ENCODE data around the gene SNORC.

The SNORC gene

DNA sequence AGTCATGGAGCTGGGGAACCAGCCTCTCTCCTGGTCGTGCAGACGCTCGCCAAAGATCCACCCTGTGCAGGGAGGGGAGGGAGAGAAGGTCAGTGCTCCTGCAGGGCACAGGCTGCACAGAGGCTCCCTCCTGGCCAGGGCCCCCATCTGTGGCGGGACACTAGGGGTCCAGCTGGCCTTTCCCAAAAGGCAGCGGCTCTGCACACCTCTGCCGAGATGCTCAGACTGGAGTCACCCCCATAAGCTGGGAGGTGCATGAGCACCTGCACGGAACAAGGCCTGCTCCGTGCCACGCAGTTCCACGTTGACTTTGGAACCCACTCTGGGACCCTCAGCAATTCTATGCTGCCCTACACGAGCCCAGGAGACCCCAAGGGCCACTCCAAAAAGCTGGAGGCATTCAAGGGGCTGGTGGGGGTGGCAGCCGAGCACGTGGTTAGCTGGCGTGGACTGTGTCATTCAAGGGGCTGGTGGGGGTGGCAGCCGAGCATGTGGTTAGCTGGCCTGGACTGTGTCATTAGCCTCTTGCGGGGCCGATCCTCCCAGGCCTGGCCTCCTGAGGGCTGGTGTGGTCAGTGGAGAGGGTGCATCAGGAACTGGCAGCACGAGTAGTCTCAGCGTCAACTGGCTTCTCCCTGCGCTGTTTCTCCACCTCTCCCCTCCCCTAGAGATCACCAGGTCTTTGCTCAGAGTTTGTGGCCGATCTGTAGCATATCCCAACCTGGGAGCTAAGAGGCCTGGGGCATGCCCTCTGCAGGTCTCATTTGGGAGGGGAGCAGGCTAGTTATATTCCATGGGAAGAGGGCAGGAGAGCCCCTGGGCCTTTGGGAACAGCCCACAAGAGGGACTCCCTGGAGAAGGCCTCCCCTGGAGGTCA lies 9.8 kb downstream of the SNORC start:
- no peak overlapping the region for H3K4me3 ChIP-seq (ENCODE audit: control insufficient read depth, low read depth, low read length)
- TF ChIP-seq, protein P1, sequence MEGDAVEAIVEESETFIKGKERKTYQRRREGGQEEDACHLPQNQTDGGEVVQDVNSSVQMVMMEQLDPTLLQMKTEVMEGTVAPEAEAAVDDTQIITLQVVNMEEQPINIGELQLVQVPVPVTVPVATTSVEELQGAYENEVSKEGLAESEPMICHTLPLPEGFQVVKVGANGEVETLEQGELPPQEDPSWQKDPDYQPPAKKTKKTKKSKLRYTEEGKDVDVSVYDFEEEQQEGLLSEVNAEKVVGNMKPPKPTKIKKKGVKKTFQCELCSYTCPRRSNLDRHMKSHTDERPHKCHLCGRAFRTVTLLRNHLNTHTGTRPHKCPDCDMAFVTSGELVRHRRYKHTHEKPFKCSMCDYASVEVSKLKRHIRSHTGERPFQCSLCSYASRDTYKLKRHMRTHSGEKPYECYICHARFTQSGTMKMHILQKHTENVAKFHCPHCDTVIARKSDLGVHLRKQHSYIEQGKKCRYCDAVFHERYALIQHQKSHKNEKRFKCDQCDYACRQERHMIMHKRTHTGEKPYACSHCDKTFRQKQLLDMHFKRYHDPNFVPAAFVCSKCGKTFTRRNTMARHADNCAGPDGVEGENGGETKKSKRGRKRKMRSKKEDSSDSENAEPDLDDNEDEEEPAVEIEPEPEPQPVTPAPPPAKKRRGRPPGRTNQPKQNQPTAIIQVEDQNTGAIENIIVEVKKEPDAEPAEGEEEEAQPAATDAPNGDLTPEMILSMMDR (conservative IDR thresholded peaks at IDR 0.05; ENCODE audit: control insufficient read depth, insufficient read depth, low read depth, low read length) = no peak
- no peak for DNase-seq (ENCODE audit: low read depth)

GRCh38 chr2:232880764-232881351 lies 10.8 kb downstream of the SNORC start:
- no peak for DNase-seq (ENCODE audit: low read depth)
- no peak overlapping the region for H3K4me3 ChIP-seq (ENCODE audit: control insufficient read depth, low read depth, low read length)
- TF ChIP-seq, protein P1 (conservative IDR thresholded peaks at IDR 0.05; ENCODE audit: control insufficient read depth, insufficient read depth, low read depth, low read length) = no peak

- TF ChIP-seq, protein P1 (conservative IDR thresholded peaks at IDR 0.05; ENCODE audit: control insufficient read depth, insufficient read depth, low read depth, low read length) = no peak
- H3K4me3 ChIP-seq (ENCODE audit: control insufficient read depth, low read depth, low read length) = no peak overlapping the region
- DNase-seq (ENCODE audit: low read depth) = no peak
Observed at GRCh38 chr2:232882085-232882484, 12.0 kb downstream of the SNORC start.

DNA sequence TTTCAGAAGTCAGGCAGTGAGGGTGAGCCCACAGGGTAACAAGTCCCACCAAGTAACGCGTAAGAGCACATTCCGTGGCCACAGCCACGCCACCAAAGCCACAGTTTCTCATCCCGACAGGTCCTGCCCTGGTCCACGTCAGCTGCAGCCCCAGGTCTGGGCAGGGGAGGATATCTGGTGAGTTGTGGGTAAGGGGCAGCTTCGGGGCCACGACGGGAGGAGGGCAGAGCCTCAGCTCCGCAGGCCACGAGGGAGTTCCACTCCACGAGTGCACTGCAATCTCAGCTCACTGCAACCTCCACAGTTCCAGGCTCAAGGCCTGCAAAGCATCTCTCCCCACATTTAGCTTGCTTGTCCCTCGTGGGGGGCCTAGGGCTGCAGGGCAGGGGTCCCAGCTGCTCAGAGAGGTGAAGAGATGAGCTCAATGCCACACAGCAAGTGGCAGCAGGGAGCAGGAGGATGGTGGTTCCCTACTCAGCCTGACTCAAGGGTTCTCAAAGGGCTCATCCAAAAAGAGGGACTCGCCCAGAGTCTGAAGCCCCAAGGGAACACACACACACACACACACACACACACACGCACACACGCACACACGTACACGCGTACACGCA lies 12.5 kb downstream of the SNORC start:
- no peak overlapping the region for H3K4me3 ChIP-seq (ENCODE audit: control insufficient read depth, low read depth, low read length)
- DNase-seq (ENCODE audit: low read depth) = no peak
- TF ChIP-seq, protein P1 (conservative IDR thresholded peaks at IDR 0.05; ENCODE audit: control insufficient read depth, insufficient read depth, low read depth, low read length) = no peak

DNA sequence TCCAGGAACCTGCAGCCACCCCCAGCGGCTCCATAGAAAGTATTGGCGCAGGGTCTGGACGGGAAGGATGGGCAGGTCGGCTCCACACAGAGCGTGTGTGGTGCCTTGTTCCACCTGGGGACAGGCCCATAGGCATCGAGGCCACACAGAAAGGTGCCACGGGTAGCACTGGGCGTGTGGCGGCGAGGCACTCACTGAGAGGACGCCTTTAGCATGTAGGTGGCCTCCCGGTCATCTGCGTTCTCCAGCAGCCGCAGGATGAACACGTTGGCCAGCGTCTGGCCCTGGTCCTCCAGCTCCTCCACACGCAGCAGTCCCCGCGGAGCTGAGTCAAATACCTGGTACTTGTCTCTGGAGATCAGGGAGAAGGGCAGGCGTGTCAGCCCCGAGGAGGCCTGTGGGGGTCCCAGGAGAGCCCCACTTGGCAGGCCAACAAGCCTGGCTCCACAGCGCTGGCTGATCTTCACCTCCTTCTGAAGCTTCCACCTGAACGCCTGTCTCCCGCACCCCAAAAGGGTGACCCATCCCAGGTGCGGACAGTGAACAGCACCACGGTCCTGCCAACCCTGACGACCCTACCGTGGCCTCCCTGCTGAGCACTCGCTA lies 13.2 kb downstream of the SNORC start:
- H3K4me3 ChIP-seq (ENCODE audit: control insufficient read depth, low read depth, low read length) = no peak overlapping the region
- TF ChIP-seq, protein P1 (conservative IDR thresholded peaks at IDR 0.05; ENCODE audit: control insufficient read depth, insufficient read depth, low read depth, low read length) = no peak
- no peak for DNase-seq (ENCODE audit: low read depth)

- H3K4me3 ChIP-seq (ENCODE audit: control insufficient read depth, low read depth, low read length) = no peak overlapping the region
- TF ChIP-seq, protein P1 (conservative IDR thresholded peaks at IDR 0.05; ENCODE audit: control insufficient read depth, insufficient read depth, low read depth, low read length) = no peak
- DNase-seq (ENCODE audit: low read depth) = no peak
Observed at GRCh38 chr2:232884001-232884421, 13.9 kb downstream of the SNORC start.
